Endothelial cell of hepatic sinusoid (primary cell): Measurements from ENCODE around the gene MSH5.
"Not testable (repeated sequence)": the region's sequence is repeated elsewhere in the genome, so short reads cannot be mapped to it uniquely, and the experiment has no call there.

ENCODE experiments used
- in situ Hi-C: cut with HindIII; loops from 2 replicates; pipeline ENCODE4 v1.10.0; 2017; ENCODE audit warnings: low sequenced_read_pairs

MSH5 gene

GRCh38 chr6:31794866-31795615 lies 55.2 kb downstream of the MSH5 start:
- in situ Hi-C loops = no loop called here

GRCh38 chr6:31795616-31796298 lies 56.0 kb downstream of the MSH5 start, which contains the start of gene VARS1:
Gene VARS1, minus strand, starts transcription at chr6:31795752. Its CDS starts 535 bp downstream, at chr6:31795217.
- in situ Hi-C loops = no loop called here

DNA sequence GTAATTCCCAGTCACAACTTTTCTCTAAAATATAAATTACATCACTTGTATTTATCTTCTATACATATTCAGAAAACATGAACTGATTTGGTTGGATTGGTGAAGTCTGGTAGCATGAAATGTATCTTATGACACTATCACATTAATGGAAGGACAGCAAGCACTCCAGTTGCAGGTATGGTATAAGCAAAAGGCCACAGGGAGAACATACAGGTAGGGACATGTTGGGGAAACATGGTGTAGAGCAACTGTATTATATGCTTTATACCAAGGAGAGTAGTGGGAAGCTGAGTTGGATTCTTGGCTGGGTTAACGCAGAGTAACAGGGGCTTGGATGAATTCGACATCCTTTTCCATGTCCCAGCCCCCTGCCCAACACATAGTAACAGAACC lies 57.2 kb downstream of the MSH5 start:
- in situ Hi-C loops = no loop called here

DNA sequence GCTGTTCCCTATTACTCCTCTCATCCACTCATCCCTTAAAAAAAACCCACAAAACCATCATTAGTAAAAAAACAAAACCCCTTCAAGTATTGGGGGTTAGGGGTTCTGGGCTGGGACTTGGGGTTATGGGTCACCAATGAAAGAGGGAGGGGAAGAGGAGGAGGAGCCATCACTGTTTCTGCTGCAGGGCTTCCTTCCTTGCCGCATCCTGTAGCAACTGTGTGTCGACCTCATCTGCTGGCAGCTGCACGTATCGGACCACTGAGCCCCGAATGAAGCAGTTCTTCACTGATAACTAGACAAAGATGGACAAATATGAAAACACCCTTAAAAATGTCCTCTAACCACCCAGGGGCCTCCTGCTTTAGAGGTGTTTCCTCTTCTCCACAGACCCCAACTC lies 57.8 kb downstream of the MSH5 start:
- in situ Hi-C loops = no loop called here

GRCh38 chr6:31799781-31800180 lies 60.0 kb downstream of the MSH5 start:
- in situ Hi-C loops = no loop called here

DNA sequence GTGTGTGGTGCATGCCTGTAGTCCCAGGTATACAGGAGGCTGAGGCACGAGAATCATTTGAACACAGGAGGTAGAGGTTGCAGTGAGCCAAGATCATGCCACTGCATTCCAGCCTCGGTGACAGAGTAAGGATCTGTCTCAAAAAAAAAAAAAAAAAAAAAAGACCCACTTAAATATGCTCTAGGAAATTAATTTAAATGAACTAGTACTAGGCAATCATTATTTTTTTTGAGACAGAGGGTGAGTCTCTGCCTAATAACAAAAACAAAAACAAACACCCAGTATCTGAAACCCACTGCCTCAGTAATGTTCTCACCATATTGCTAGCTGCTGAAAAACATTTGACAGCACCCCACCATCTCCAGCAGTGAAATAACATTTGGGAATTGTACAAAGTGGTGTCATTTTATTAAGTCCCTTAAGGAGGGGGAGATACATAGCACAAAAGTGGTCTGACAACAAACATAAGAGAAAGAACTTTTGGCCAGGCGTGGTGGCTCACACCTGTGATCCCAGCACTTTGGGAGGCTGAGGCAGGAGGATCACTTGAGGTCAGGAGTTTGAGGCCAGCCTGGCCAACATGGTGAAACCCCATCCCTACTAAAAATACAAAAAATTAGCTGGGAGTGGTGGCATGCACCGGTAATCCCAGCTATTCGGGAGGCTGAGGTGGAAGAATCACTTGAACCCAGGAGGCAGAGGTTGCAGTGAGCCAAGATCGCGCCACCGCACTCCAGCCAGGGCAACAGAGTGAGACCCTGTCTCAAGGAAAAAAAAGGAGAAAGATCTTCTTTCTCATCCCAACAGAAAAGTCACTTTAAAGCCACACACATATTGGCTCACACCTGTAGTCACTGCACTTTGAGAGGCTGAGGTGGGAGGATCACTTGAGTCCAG lies 61.5 kb downstream of the MSH5 start:
- in situ Hi-C loops = not testable (repeated sequence)

GRCh38 chr6:31805939-31806469 lies 66.2 kb downstream of the MSH5 start:
- in situ Hi-C loops = loop anchor here (5.0 kb wide), 1 partner anchor 34 kb away; no protein-coding TSS in a partner anchor

DNA sequence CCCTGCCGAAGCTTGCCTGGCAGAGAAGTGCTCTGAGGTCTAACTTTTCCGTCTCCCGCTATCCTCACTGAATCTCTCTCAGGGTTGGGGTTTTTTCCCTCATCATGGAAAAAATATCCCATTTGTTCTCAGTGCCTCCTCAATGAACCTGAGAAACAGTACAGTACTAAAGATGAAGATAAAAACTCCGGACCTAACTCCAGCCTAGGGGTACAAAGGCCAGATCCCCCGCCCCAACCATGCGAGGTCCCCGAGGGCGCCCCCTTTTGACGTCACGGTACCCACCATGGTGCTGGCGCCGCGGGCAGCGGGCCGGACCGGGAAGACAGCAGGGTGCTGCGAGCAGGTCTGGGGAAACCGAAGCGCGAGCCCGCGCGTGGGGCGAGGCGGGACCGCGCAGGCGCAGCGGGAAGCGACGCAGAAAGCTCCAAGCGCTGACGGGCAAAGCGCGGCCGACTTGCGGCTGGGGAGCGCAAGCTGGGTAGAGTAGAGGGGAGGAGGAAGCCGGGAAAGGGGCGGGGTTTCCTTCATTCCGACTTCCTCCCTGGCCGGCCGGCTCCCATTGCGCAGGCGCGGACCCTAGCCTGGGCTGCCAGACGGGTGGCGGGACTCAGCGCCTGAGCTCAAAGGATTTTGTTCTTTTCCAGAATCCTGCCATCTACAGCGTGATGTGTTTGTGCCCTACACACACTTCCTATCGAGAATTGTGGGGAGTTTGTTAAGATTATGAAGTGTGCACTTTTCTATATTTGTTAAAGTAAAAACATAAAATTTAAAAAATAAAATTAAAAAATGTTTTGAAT lies 66.9 kb downstream of the MSH5 start, which contains the start of gene LSM2:
LSM2 (minus strand) TSS at position 497 of the 803 bp plus-strand sequence; CDS start at position 288, 209 bp downstream.
- in situ Hi-C loops = loop anchor here (5.0 kb wide), 1 partner anchor 34 kb away; no protein-coding TSS in a partner anchor

DNA sequence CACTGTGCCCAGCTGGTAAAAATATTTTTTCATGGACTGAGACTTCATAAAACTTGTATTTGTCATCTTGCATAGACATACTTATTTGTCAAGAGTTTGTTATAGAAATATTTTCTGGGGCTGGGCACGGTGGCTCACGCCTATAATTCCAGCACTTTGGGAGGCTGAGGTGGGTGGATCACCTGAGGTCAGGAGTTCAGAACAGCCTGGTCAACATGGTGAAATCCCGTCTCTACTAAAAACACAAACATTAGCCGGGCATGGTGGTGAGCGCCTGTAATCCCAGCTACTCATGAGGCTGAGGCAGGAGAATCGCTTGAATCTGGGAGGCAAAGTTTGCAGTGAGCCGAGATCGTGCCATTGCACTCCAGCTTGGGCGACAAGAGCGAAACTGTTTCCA lies 68.8 kb downstream of the MSH5 start:
- in situ Hi-C loops = loop anchor here (5.0 kb wide), 1 partner anchor 36 kb away; no protein-coding TSS in a partner anchor

DNA sequence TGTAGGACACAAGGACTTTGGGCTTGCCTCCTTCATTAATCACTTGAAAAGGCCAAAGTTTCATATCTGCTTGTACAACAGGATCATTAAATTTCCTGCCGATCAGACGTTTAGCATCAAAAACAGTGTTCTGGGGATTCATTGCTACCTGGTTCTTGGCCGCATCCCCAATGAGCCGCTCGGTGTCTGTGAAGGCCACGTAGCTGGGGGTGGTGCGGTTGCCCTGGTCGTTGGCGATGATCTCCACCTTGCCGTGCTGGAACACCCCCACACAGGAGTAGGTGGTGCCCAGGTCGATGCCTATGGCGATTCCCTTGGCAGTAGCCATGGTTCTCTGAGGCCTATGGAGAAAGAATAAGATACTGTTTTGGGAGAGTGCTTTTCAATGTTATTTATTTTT lies 71.8 kb downstream of the MSH5 start:
- in situ Hi-C loops = no loop called here
